Measurements from ENCODE around the gene LAMA3. TPM values are rescaled to one million over a fixed set of nuclear protein-coding genes. Genes with fewer than 3 reads are reported as not detected.

Gene LAMA3
- polyA plus RNA-seq, 1 donor from 2014 or later: 3.4 TPM

DNA sequence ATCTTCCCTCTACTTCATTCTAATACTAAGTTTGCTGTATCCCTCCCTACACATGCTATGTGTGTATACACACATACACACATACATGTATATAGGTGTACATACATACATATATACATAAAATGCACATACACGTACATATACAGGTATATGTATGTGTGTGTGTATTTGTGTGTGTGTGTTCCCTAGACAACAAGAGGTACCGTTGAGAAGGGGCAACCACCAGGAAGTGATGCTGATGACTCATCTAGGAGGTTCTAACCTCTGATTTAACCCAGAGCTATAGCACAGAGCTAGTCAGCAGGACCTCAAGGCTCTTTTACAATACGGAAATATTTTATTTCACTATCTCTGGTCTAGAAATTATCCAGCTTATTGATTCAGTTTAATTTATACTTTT lies 139.2 kb downstream of the LAMA3 start:
- Histone ChIP-seq H4K20me1 (ENCODE audit: insufficient read depth) (no peaks in the 10 kb centered on the region), H3K9me2 (ENCODE audit: insufficient read depth, low read length) (no peaks in the 10 kb centered on the region), H3F3A (ENCODE audit: insufficient read depth, low read length, poor library complexity, severe bottlenecking) (no peaks in the 10 kb centered on the region), H3K4me3 (ENCODE audit: low read length) (no peak overlapping the region), H3K27me3 (ENCODE audit: insufficient read depth, low read depth, low read length) (no peaks in the 10 kb centered on the region), H3K27ac (ENCODE audit: low read length) (no peak overlapping the region), H3K9me3 (ENCODE audit: low read length) (no peaks in the 10 kb centered on the region), H3K79me2 (replicated peaks; ENCODE audit: insufficient read depth, low read length) (no peaks in the 10 kb centered on the region), H3K9ac (ENCODE audit: low read length) (no peak overlapping the region), H3K36me3 (ENCODE audit: insufficient read depth, low read length) (no peaks in the 10 kb centered on the region), H3K4me2 (ENCODE audit: low read length) (no peak overlapping the region), H2AFZ (ENCODE audit: low read depth, low read length) (no peak overlapping the region)
- TF ChIP-seq POLR2AphosphoS5 (IDR thresholded peaks at IDR 0.05) (no peak), RAD21 (conservative IDR thresholded peaks at IDR 0.05) (no peak), TAF1 (IDR thresholded peaks at IDR 0.05; ENCODE audit: low read depth) (no peak), SMC3 (conservative IDR thresholded peaks at IDR 0.05; ENCODE audit: poor library complexity) (no peak), EZH2 (IDR thresholded peaks at IDR 0.05; ENCODE audit: borderline replicate concordance, insufficient read depth, low read length, poor library complexity, severe bottlenecking) (no peak), EP300 (conservative IDR thresholded peaks at IDR 0.05; ENCODE audit: poor library complexity, severe bottlenecking) (no peak), MXI1 (conservative IDR thresholded peaks at IDR 0.05; ENCODE audit: poor library complexity, severe bottlenecking) (no peak)
- TF ChIP-seq, protein P1, sequence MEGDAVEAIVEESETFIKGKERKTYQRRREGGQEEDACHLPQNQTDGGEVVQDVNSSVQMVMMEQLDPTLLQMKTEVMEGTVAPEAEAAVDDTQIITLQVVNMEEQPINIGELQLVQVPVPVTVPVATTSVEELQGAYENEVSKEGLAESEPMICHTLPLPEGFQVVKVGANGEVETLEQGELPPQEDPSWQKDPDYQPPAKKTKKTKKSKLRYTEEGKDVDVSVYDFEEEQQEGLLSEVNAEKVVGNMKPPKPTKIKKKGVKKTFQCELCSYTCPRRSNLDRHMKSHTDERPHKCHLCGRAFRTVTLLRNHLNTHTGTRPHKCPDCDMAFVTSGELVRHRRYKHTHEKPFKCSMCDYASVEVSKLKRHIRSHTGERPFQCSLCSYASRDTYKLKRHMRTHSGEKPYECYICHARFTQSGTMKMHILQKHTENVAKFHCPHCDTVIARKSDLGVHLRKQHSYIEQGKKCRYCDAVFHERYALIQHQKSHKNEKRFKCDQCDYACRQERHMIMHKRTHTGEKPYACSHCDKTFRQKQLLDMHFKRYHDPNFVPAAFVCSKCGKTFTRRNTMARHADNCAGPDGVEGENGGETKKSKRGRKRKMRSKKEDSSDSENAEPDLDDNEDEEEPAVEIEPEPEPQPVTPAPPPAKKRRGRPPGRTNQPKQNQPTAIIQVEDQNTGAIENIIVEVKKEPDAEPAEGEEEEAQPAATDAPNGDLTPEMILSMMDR (IDR thresholded peaks at IDR 0.05; ENCODE audit: poor library complexity, severe bottlenecking): no peak
- TF ChIP-seq, protein P2, sequence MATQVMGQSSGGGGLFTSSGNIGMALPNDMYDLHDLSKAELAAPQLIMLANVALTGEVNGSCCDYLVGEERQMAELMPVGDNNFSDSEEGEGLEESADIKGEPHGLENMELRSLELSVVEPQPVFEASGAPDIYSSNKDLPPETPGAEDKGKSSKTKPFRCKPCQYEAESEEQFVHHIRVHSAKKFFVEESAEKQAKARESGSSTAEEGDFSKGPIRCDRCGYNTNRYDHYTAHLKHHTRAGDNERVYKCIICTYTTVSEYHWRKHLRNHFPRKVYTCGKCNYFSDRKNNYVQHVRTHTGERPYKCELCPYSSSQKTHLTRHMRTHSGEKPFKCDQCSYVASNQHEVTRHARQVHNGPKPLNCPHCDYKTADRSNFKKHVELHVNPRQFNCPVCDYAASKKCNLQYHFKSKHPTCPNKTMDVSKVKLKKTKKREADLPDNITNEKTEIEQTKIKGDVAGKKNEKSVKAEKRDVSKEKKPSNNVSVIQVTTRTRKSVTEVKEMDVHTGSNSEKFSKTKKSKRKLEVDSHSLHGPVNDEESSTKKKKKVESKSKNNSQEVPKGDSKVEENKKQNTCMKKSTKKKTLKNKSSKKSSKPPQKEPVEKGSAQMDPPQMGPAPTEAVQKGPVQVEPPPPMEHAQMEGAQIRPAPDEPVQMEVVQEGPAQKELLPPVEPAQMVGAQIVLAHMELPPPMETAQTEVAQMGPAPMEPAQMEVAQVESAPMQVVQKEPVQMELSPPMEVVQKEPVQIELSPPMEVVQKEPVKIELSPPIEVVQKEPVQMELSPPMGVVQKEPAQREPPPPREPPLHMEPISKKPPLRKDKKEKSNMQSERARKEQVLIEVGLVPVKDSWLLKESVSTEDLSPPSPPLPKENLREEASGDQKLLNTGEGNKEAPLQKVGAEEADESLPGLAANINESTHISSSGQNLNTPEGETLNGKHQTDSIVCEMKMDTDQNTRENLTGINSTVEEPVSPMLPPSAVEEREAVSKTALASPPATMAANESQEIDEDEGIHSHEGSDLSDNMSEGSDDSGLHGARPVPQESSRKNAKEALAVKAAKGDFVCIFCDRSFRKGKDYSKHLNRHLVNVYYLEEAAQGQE (IDR thresholded peaks at IDR 0.05; ENCODE audit: borderline replicate concordance): no peak

DNA sequence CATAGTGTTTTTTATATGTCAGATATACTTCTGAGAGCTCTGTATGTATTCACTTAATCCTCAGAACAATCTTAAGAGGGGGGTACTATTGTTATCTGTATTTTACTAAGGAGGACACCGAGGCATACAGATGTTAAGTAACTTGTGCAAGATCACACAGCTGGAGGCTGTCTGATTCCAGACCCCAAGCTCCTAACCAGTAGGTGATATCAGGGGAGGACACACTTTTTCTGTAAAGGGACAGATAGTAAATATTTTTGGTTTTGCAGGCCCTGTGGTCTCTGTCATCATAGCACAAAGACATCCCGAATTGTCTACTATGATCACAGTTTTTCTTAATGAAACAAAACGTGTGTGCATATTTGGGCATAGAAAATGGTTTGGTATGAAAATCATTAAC lies 143.7 kb downstream of the LAMA3 start:
- Histone ChIP-seq H3K9ac (ENCODE audit: low read length) (no peak overlapping the region), H3K27ac (ENCODE audit: low read length) (peak overlapping the region; percentile 45), H3K4me2 (ENCODE audit: low read length) (no peak overlapping the region), H3K4me3 (ENCODE audit: low read length) (no peak overlapping the region), H3K79me2 (replicated peaks; ENCODE audit: insufficient read depth, low read length) (no peaks in the 10 kb centered on the region), H4K20me1 (ENCODE audit: insufficient read depth) (no peaks in the 10 kb centered on the region), H3K36me3 (ENCODE audit: insufficient read depth, low read length) (no peaks in the 10 kb centered on the region), H3K27me3 (ENCODE audit: insufficient read depth, low read depth, low read length) (no peaks in the 10 kb centered on the region), H2AFZ (ENCODE audit: low read depth, low read length) (no peak overlapping the region), H3K9me2 (ENCODE audit: insufficient read depth, low read length) (no peaks in the 10 kb centered on the region), H3F3A (ENCODE audit: insufficient read depth, low read length, poor library complexity, severe bottlenecking) (no peaks in the 10 kb centered on the region), H3K9me3 (ENCODE audit: low read length) (no peaks in the 10 kb centered on the region)
- TF ChIP-seq, protein P2 (IDR thresholded peaks at IDR 0.05; ENCODE audit: borderline replicate concordance): no peak
- TF ChIP-seq SMC3 (conservative IDR thresholded peaks at IDR 0.05; ENCODE audit: poor library complexity) (no peak), MXI1 (conservative IDR thresholded peaks at IDR 0.05; ENCODE audit: poor library complexity, severe bottlenecking) (no peak), EZH2 (IDR thresholded peaks at IDR 0.05; ENCODE audit: borderline replicate concordance, insufficient read depth, low read length, poor library complexity, severe bottlenecking) (no peak), EP300 (conservative IDR thresholded peaks at IDR 0.05; ENCODE audit: poor library complexity, severe bottlenecking) (no peak), RAD21 (conservative IDR thresholded peaks at IDR 0.05) (no peak), TAF1 (IDR thresholded peaks at IDR 0.05; ENCODE audit: low read depth) (no peak), POLR2AphosphoS5 (IDR thresholded peaks at IDR 0.05) (no peak)
- TF ChIP-seq, protein P1 (IDR thresholded peaks at IDR 0.05; ENCODE audit: poor library complexity, severe bottlenecking): no peak
